Esophagus squamous epithelium (tissue), 4 donors: ENCODE measurements around the gene CHMP2A.

Experiments
- CTCF ChIP-seq, 6 experiments: fragments of 450-650 bp in 4 of 6; fragments of 200-600 bp in 2 of 6; sonication (generic) in 2 of 6; IDR thresholded peaks; one replicate each; pipeline ENCODE4 v1.5.1; 2016 to 2019; ENCODE audit warnings: antibody characterized with exemption in 6 of 6, mild to moderate bottlenecking in 4 of 6, moderate library complexity in 4 of 6
- POLR2A ChIP-seq, 4 donors: fragments of 450-650 bp; IDR thresholded peaks; one replicate each; pipeline ENCODE4 v1.6.1; 2017; ENCODE audit warnings: antibody characterized with exemption in 4 of 4, mild to moderate bottlenecking in 4 of 4, moderate library complexity in 3 of 4

GRCh38 chr19:58547323-58548312, 7.3 kb downstream of the CHMP2A start:
- TF ChIP-seq CTCF (IDR thresholded peaks at IDR 0.05) (no peak), POLR2A (IDR thresholded peaks at IDR 0.05) (no peak)
